ENCODE data around the gene SUGCT.

Gene SUGCT

DNA sequence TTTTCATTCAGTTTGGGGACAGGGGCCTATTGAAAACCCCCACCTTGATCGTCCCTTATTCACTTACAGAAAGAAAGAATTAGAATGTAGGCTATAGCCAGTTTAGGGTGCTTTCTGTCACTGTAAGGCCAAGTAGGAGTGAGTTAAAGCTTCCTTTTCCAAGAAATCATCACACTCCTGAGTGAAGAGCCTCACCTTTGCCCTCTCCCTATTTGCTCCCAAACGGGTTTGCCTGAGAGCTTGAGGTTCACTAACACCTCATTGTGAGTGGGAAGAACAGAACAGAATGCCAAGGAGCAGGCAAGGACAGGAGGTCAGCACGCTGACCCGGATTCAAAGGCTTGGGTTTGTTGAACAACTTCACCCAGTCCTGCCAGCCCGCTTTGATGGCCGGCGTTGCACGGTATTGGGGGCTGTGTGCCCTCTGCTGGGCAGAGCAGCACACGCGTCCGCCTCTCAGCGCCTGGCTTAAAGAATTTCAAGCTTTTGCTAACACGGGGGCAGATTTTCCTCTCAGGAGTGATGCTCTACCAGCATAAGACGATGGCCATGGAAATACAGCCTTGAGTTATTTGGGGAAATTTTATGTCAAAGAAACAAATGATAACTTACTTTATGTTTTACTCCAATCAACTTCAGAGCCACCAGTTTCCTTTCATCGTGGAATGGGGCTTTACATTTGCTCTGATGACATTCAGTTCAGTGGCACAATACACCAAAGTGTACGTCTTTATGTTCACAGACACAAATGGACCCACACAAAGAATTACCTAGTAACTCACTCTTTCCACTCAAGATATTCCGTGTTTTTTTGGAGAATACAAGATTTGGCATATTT, 470.0 kb downstream of the SUGCT start:
- Histone ChIP-seq H3K9me3 (ENCODE audit: insufficient read depth, low read depth, low read length) (no peaks in the 10 kb centered on the region), H3K36me3 (ENCODE audit: insufficient read depth, low read length) (no peaks in the 10 kb centered on the region), H3K9ac (ENCODE audit: low read depth, low read length, poor library complexity, severe bottlenecking) (no peak overlapping the region), H3K4me2 (ENCODE audit: low read depth, low read length, poor library complexity, severe bottlenecking) (no peak overlapping the region), H3K4me3 (ENCODE audit: low read length, poor library complexity, severe bottlenecking) (no peak overlapping the region), H2AFZ (ENCODE audit: low read length) (peak overlapping the region; percentile 50), H3K27me3 (ENCODE audit: insufficient read depth, low read length, poor library complexity, severe bottlenecking) (no peaks in the 10 kb centered on the region), H4K20me1 (ENCODE audit: insufficient read depth, low read length, poor library complexity, severe bottlenecking) (no peaks in the 10 kb centered on the region), H3K79me2 (ENCODE audit: insufficient read depth, low read length) (no peaks in the 10 kb centered on the region), H3K9me2 (replicated peaks; ENCODE audit: low read depth, low read length) (no peaks in the 10 kb centered on the region), H3F3A (ENCODE audit: low read depth) (no peaks in the 10 kb centered on the region), H3K4me1 (ENCODE audit: insufficient read depth, low read length, poor library complexity, severe bottlenecking) (peaks cover 10% of the 10 kb centered on the region)
- TF ChIP-seq, protein P1, sequence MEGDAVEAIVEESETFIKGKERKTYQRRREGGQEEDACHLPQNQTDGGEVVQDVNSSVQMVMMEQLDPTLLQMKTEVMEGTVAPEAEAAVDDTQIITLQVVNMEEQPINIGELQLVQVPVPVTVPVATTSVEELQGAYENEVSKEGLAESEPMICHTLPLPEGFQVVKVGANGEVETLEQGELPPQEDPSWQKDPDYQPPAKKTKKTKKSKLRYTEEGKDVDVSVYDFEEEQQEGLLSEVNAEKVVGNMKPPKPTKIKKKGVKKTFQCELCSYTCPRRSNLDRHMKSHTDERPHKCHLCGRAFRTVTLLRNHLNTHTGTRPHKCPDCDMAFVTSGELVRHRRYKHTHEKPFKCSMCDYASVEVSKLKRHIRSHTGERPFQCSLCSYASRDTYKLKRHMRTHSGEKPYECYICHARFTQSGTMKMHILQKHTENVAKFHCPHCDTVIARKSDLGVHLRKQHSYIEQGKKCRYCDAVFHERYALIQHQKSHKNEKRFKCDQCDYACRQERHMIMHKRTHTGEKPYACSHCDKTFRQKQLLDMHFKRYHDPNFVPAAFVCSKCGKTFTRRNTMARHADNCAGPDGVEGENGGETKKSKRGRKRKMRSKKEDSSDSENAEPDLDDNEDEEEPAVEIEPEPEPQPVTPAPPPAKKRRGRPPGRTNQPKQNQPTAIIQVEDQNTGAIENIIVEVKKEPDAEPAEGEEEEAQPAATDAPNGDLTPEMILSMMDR (conservative IDR thresholded peaks at IDR 0.05; ENCODE audit: low read length), result peak; percentile 80
- TF ChIP-seq EZH2phosphoT487 (IDR thresholded peaks at IDR 0.05; ENCODE audit: borderline replicate concordance), result no peak

DNA sequence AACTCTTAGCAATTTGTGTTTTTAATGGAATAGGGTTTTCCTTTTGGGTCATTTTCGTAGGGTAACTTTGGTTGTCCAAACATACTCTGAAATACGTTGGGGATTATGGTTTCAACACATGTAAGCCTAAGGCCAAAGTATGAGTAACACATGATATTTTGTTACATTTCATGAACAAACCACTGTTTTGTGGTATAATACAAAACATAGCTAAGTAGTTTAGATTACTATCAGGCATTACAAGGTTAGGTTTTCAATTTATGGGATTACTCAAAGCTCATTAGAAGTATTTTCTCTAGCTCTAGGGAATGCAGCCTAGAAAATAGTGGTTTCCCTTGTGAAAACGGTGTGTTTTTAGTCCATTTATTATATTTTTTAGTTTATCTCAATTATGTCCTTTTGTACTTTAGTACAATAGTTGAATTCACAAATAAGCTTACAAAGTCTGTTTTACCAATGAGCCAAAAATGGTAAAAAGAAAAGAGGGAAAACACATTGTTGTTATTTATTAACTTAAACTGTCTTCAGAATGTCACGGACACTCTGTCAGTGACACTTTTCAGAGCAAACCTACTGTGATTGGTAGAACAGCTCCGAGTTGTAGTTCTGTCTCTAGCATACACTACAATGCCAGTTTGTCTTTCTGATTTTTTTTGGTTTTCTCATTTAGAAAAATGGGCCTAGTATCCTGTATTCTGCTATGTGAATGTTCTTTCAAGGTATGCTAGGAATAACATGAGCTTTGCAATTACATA, 473.7 kb downstream of the SUGCT start:
- no peak overlapping the region for H3K4me2 ChIP-seq (ENCODE audit: low read depth, low read length, poor library complexity, severe bottlenecking)
- TF ChIP-seq EZH2phosphoT487 (IDR thresholded peaks at IDR 0.05; ENCODE audit: borderline replicate concordance), result no peak
- TF ChIP-seq, protein P1 (conservative IDR thresholded peaks at IDR 0.05; ENCODE audit: low read length), result no peak
- H3K36me3 ChIP-seq (ENCODE audit: insufficient read depth, low read length), result no peaks in the 10 kb centered on the region
- no peak overlapping the region for H3K9ac ChIP-seq (ENCODE audit: low read depth, low read length, poor library complexity, severe bottlenecking)
- H2AFZ ChIP-seq (ENCODE audit: low read length), result no peak overlapping the region
- no peaks in the 10 kb centered on the region for H3K27me3 ChIP-seq (ENCODE audit: insufficient read depth, low read length, poor library complexity, severe bottlenecking)
- no peaks in the 10 kb centered on the region for H3K9me3 ChIP-seq (ENCODE audit: insufficient read depth, low read depth, low read length)
- H3K9me2 ChIP-seq (replicated peaks; ENCODE audit: low read depth, low read length), result no peaks in the 10 kb centered on the region
- no peaks in the 10 kb centered on the region for H3F3A ChIP-seq (ENCODE audit: low read depth)
- H3K4me1 ChIP-seq (ENCODE audit: insufficient read depth, low read length, poor library complexity, severe bottlenecking), result no peaks in the 10 kb centered on the region
- no peaks in the 10 kb centered on the region for H3K79me2 ChIP-seq (ENCODE audit: insufficient read depth, low read length)
- no peaks in the 10 kb centered on the region for H4K20me1 ChIP-seq (ENCODE audit: insufficient read depth, low read length, poor library complexity, severe bottlenecking)
- H3K4me3 ChIP-seq (ENCODE audit: low read length, poor library complexity, severe bottlenecking), result no peak overlapping the region

DNA sequence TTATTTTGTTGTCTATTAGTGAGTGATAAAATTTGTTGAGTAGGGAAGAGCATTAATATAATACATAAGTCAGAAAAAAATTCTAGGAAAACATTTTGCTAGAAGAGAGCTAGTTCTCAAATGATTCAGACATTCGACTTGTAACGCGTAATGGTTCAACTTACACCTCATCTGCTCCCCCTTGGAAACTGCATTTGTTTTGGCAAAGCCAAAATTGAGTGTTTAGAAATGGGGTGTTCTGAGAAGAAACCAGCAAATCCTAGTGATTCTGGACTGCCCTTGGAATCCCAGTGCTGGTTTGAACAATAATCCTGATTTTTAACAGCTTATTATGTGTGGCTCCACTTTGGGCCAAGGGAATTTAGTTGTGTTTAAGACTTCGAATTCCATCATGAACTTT, 475.7 kb downstream of the SUGCT start:
- H3K9ac ChIP-seq (ENCODE audit: low read depth, low read length, poor library complexity, severe bottlenecking), result no peak overlapping the region
- H3F3A ChIP-seq (ENCODE audit: low read depth), result no peaks in the 10 kb centered on the region
- no peak overlapping the region for H3K4me3 ChIP-seq (ENCODE audit: low read length, poor library complexity, severe bottlenecking)
- no peaks in the 10 kb centered on the region for H3K9me3 ChIP-seq (ENCODE audit: insufficient read depth, low read depth, low read length)
- no peaks in the 10 kb centered on the region for H3K79me2 ChIP-seq (ENCODE audit: insufficient read depth, low read length)
- no peaks in the 10 kb centered on the region for H3K27me3 ChIP-seq (ENCODE audit: insufficient read depth, low read length, poor library complexity, severe bottlenecking)
- no peaks in the 10 kb centered on the region for H3K9me2 ChIP-seq (replicated peaks; ENCODE audit: low read depth, low read length)
- no peak for TF ChIP-seq EZH2phosphoT487 (IDR thresholded peaks at IDR 0.05; ENCODE audit: borderline replicate concordance)
- TF ChIP-seq, protein P1 (conservative IDR thresholded peaks at IDR 0.05; ENCODE audit: low read length), result no peak
- no peak overlapping the region for H3K4me2 ChIP-seq (ENCODE audit: low read depth, low read length, poor library complexity, severe bottlenecking)
- no peaks in the 10 kb centered on the region for H3K36me3 ChIP-seq (ENCODE audit: insufficient read depth, low read length)
- no peak overlapping the region for H2AFZ ChIP-seq (ENCODE audit: low read length)
- H4K20me1 ChIP-seq (ENCODE audit: insufficient read depth, low read length, poor library complexity, severe bottlenecking), result no peaks in the 10 kb centered on the region
- H3K4me1 ChIP-seq (ENCODE audit: insufficient read depth, low read length, poor library complexity, severe bottlenecking), result no peaks in the 10 kb centered on the region
